NCI-H2107 treated with DMSO at 0.1 percent for 48 hours (cell line): Measurements from ENCODE around the gene IL6ST.
"Not testable (repeated sequence)": the region's sequence is repeated elsewhere in the genome, so short reads cannot be mapped to it uniquely, and the experiment has no call there.

Experiments used
- DNase-seq: peaks from one replicate; lab custom pipeline; 2025; ENCODE audit not compliant: unreplicated experiment; lab: John Stamatoyannopoulos, UW

Gene IL6ST

GRCh38 chr5:55994495-55994997 lies at the start of gene IL6ST:
TSS of gene IL6ST (minus strand) at chr5:55994963. CDS start at chr5:55976278, 18,685 bp downstream.
- no peak for DNase-seq

GRCh38 chr5:56039985-56040384 lies 45.2 kb upstream of the IL6ST start:
- DNase-seq: no peak

GRCh38 chr5:56038206-56038605 lies 43.4 kb upstream of the IL6ST start:
- DNase-seq: not testable (repeated sequence)

DNA sequence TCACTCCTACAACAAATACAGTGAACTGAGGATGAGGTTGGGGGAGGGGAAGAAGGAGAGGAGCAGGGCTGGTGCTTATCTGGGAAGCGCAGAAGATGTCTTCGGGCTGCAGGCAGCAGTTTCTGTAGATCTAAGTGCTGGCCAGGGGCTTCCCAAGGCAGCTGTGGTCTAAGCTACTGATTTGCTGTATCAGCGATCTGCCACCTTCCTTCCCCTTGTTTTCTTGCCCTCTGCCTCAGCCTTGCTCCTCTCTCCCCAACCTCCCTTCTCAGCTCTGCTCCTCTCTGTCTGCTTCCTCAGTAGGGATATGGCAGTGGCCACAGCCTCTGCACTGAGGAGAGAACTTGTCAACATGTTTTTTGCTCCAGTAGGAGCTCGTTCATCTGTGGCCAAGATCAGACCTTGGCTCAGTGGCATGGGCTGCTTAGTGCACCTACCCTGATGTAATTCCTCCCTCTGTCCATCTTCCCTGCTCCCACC lies 42.8 kb upstream of the IL6ST start:
- no peak for DNase-seq

GRCh38 chr5:56035394-56035793 lies 40.6 kb upstream of the IL6ST start:
- not testable (repeated sequence) for DNase-seq

- DNase-seq: not testable (repeated sequence)
These were observed 35.3 kb upstream of the IL6ST start for GRCh38 chr5:56029871-56030630.

DNA sequence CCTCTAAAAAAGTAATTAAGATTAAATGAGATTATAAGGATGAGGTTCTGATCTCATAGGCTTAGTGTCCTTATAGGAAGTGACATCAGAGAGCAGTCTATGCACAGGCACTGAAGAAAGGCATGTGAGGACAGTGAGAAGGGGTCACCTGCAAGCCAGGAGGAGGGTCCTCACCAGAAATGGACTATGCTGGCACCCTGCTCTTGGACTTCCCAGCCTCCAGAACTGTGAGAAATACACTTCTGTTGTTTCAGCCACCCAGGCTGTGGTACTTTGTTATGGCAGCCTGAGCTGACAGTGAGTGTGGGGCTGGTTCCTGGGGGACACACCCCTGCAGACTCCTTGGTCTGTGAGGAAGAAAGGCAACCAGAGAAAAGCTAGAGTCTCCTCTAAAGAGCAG lies 34.7 kb upstream of the IL6ST start:
- no peak for DNase-seq

DNA sequence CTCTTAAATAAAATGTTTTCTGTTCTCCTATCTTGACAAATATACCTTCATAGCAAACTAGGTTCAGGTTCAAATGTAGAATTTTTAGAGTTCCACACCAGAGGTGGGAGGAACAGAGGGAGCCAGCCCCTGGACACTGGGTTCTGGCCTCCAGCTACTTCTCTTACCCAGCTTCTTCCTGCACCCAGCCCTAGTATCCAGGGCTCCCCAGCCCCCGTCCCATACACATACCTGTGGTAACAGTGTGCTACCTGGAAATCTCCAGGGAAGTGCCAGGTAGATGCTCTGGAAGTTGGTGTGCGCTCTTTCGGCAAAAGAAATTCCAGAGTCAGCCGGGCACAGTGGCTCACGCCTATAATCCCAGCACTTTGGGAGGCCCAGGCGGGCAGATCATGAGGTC lies 33.9 kb upstream of the IL6ST start:
- DNase-seq: no peak

DNA sequence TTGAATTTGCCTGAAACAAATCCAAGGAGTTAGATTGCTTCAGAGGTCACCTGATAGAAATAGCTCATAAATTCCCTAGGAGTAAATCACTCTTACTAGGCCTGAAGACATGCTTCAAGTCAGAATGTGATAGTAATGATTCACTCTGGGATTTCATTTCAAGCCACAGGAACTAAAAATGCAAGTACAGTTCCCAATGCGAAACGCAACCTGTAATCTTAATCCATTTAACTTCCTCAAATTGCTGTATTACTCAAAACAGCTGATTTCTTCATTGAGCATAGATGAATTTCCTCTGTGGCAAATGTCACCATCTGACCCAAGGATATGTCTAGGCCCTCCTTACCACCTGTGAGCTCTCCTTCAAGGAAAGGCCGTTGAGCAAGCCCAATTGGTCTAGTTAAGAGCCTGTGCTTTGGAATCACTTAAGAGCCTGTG lies 32.1 kb upstream of the IL6ST start:
- DNase-seq: no peak

DNA sequence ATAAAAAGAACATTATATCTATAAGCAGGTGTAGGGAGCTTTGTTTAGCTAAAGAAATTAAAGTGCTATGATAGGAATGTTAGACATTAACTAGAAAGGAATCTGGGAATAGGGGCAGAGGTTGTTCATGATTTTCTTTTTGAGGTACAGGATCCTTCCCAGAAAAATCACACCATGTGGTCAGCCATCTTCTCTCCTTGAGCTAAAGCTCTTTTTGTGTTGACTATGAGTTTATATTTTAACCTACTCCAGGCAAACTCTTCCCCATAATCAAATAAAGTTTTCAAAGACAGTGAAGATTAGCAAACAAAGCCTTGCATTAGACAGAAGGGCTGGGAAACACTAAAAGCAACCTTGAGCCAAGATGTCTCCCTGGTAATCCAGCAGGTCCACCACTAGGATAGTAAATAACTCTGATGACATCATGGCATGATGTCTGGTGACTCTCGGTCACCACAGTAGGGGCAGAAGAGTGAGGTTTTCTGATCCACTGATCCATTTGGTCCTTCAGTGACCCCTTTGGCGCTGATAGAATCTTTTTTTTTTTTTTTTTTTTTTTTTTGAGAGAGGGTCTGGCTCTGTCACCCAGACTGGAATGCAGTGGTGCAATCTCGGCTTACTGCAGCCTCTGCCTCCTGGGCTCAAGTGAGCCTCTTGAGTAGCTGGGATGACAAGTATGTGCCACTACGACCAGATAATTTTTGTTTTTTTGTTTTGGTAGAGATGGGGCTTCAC lies 30.6 kb upstream of the IL6ST start:
- no peak for DNase-seq

- no peak for DNase-seq
These were observed 30.0 kb upstream of the IL6ST start for GRCh38 chr5:56024810-56025150.

DNA sequence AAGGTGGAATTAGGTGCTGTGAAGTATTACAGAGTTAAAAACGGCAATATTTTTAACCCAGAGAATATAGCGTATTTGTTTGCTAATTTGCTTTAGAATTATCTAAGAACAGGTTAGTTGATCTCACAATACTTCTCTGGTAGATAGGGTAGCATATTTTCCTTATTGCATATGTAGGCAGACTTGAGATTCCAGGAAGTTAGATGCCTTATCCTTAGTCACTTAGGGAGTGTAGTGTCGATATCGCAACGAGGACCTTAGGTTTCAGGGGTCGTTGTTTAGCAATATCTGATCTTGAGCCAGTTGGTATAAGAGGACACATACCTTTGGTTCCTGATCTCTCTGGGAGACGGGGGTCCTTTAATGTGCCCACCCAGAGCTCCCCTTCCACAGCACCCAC lies 28.5 kb upstream of the IL6ST start:
- no peak for DNase-seq

- no peak for DNase-seq
These were observed 24.8 kb upstream of the IL6ST start for GRCh38 chr5:56019306-56020272.

GRCh38 chr5:56018832-56019231 lies 24.1 kb upstream of the IL6ST start:
- no peak for DNase-seq

DNA sequence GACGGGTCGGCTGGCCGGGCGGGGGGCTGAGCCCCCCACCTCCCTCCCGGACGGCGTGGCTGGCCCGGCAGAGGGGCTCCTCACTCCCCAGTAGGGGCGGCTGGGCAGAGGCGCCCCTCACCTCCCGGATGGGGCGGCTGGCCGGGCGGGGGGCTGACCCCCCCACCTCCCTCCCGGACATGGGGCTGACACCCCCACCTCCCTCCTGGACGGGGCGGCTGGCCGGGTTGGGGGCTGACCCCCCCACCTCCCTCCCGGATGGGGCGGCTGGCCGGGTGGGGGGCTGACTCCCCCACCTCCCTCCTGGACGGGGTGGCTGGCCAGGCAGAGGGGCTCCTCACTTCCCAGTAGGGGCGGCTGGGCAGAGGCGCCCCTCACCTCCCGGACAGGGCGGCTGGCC lies 19.9 kb upstream of the IL6ST start:
- not testable (repeated sequence) for DNase-seq

- DNase-seq: not testable (repeated sequence)
These were observed 19.2 kb upstream of the IL6ST start for GRCh38 chr5:56013939-56014338.

DNA sequence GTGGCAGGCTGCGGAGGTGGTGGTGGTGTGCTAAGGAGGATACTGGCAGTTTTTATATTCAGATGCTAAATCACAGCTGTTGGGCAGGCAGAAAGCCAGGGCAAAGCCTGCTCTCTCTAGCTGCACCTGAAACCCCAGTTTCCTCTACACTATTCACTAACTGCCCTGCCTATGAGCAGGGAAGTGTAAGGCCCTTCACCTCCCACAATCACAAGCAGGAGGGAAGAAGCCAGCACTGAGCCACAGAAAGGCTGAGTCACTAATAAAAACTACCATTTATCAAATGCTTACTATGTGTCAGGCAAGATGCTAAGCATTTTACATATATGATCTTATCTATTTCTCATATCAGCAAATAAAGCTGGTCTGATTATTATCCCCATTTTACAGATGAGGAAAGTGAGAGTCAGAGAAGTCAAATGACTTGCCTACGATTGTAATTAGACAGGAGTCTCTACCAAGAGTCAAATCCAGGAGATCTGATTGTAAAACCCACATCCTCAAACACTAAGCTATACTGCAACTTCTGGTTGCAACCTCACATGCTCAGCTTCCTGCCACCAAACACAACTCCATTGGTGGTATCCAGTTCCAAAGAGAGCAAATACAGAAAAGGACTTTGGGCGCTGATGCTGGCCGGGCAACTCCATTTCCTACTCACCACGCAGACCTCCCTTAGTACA lies 17.7 kb upstream of the IL6ST start:
- DNase-seq: no peak

DNA sequence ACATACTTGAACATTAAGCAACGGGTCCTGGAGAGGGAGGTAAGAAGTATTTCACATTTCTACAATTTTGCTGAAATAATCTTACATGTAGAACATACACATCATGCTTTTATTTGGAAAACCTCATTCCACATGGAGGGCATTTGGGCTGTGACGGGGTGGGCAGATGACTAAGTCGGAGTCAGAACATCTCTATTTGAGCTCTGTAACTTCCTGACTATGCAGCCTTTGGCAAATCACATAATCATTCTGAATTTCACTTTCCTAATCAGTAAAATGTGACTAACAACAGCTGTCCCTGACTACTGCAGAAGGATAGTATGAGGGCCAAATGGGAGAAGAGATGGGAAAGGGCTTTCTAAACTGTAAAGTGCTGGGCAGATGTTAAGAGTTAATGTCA lies 17.1 kb upstream of the IL6ST start:
- no peak for DNase-seq

- DNase-seq: no peak
These were observed 15.7 kb upstream of the IL6ST start for GRCh38 chr5:56010431-56010830.

GRCh38 chr5:56006600-56006999 lies 11.8 kb upstream of the IL6ST start:
- no peak for DNase-seq
